ACC112 (cell line): ENCODE measurements around the gene SMIM24.
"Not testable (repeated sequence)": the region's sequence is repeated elsewhere in the genome, so short reads cannot be mapped to it uniquely, and the experiment has no call there.

Experiments used
- H2AFZ ChIP-seq: fragments of 200-600 bp; sonication (generic); one replicate; pipeline ENCODE4 v1.6.0; 2017; ENCODE audit warnings: antibody characterized with exemption, low read length; ENCODE audit not compliant: unreplicated experiment
- H3K27ac ChIP-seq: fragments of 200-600 bp; sonication (generic); 2 replicates; pipeline ENCODE4 v1.5.1; 2014; ENCODE audit warnings: low read depth, mild to moderate bottlenecking, antibody characterized with exemption, low read length, moderate library complexity
- H3K27me3 ChIP-seq: fragments of 200-600 bp; sonication (generic); 2 replicates; pipeline ENCODE4 v1.6.1; 2014; ENCODE audit warnings: mild to moderate bottlenecking, antibody characterized with exemption, low read length, moderate library complexity, mixed read lengths; ENCODE audit not compliant: insufficient read depth
- H3K36me3 ChIP-seq: fragments of 200-600 bp; sonication (generic); 2 replicates; pipeline ENCODE4 v1.6.1; 2016; ENCODE audit warnings: mild to moderate bottlenecking, antibody characterized with exemption, low read length, moderate library complexity, mixed read lengths; ENCODE audit not compliant: insufficient read depth
- H3K4me1 ChIP-seq: fragments of 200-600 bp; sonication (generic); one replicate; pipeline ENCODE4 v1.6.1; 2016; ENCODE audit warnings: low read length, mixed read lengths; ENCODE audit not compliant: insufficient read depth, unreplicated experiment, control insufficient read depth
- H3K4me3 ChIP-seq: fragments of 200-600 bp; sonication (generic); 2 replicates; pipeline ENCODE4 v1.5.1; 2014; ENCODE audit warnings: mild to moderate bottlenecking, low read depth, low read length
- H3K79me2 ChIP-seq: fragments of 200-600 bp; sonication (generic); one replicate; pipeline ENCODE4 v1.6.0; 2016; ENCODE audit warnings: low read length; ENCODE audit not compliant: control insufficient read depth, unreplicated experiment, insufficient read depth

The SMIM24 gene

DNA sequence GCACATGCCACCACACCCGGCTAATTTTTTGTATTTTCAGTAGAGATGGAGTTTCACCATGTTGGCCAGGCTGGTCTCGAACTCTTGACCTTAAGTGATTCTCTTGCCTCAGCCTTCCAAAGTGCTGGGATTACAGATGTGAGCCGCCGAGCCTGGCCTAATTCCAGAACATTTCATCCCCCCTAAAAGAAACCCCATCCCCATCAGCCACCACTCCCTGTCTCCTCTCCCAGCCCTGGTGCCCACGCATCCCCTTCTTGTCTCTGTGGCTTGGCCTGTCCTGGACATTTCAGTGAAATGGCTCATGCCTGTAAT is 50.0 kb downstream of the SMIM24 start:
- not testable (repeated sequence) for H3K79me2 ChIP-seq, H3K27me3 ChIP-seq, H3K4me3 ChIP-seq, H2AFZ ChIP-seq
- Histone ChIP-seq H3K36me3 (peaks cover 26% of the 10 kb centered on the region; the same call in 1 of the 2 replicates), H3K4me1 (peaks cover 11% of the 10 kb centered on the region), H3K27ac (peak overlapping the region; percentile 94)

- Histone ChIP-seq H3K36me3 (0 out of 2 replicates have a peak, but pooled peaks cover 7% of the 10 kb centered on the region), H2AFZ (no peak overlapping the region), H3K79me2 (peaks cover 14% of the 10 kb centered on the region), H3K4me3 (no peak overlapping the region), H3K27ac (no peak overlapping the region), H3K4me1 (peaks cover 15% of the 10 kb centered on the region), H3K27me3 (no peaks in the 10 kb centered on the region)
These were observed 53.9 kb downstream of the SMIM24 start for GRCh38 chr19:3426433-3426832.
